ENCODE results near the gene DNAJB5.

- TF ChIP-seq CTCF (IDR thresholded peaks at IDR 0.05) (no peak), POLR2A (IDR thresholded peaks at IDR 0.05) (no peak)
Observed at GRCh38 chr9:34958411-34958982, 31.0 kb upstream of the DNAJB5 start.

All from heart left ventricle (tissue), 13 donors.